Osteoblast (primary cell): ENCODE data around the gene BTBD17. TPM values are rescaled to one million over a fixed set of nuclear protein-coding genes. Genes with fewer than 3 reads are reported as not detected.

Experiments used
- DNase-seq: peaks from one replicate; pipeline ENCODE4 v3.0.0; 2011; ENCODE audit warnings: low spot score, mixed read lengths; ENCODE audit not compliant: insufficient read length; ENCODE audit errors: missing footprints
- H2AFZ ChIP-seq: 2 replicates; pipeline ENCODE4 v1.6.0; 2011; ENCODE audit warnings: mild to moderate bottlenecking, low read length
- H3K27ac ChIP-seq: 2 replicates; pipeline ENCODE4 v1.5.1; 2011; ENCODE audit warnings: mild to moderate bottlenecking, low read depth, low read length, moderate library complexity
- H3K27me3 ChIP-seq: 2 replicates; pipeline ENCODE4 v1.6.0; 2012; ENCODE audit warnings: mild to moderate bottlenecking, control low read depth, inconsistent platforms, low read length, moderate library complexity; ENCODE audit not compliant: insufficient read depth
- H3K36me3 ChIP-seq: 2 replicates; pipeline ENCODE4 v1.5.1; 2011; ENCODE audit warnings: mild to moderate bottlenecking, low read length, control low read depth, moderate library complexity; ENCODE audit not compliant: insufficient read depth
- H3K4me1 ChIP-seq: 2 replicates; pipeline ENCODE4 v1.5.1; 2011; ENCODE audit warnings: mild to moderate bottlenecking, low read length, control low read depth, moderate library complexity; ENCODE audit not compliant: insufficient read depth
- H3K4me2 ChIP-seq: 2 replicates; pipeline ENCODE4 v1.6.0; 2011; ENCODE audit warnings: mild to moderate bottlenecking, low read length; ENCODE audit not compliant: insufficient read depth
- H3K4me3 ChIP-seq: fragments of 200-600 bp; sonication (generic); 3 replicates; pipeline ENCODE4 v1.5.1; 2012; ENCODE audit warnings: mild to moderate bottlenecking, low read length, inconsistent platforms; ENCODE audit not compliant: insufficient read depth
- H3K79me2 ChIP-seq: 2 replicates; pipeline ENCODE4 v1.6.0; 2012; ENCODE audit warnings: mild to moderate bottlenecking, low read length, control low read depth, inconsistent platforms; ENCODE audit not compliant: insufficient read depth
- H3K9me3 ChIP-seq: 2 replicates; pipeline ENCODE4 v1.5.1; 2011; ENCODE audit warnings: low read depth, low read length, control low read depth
- H4K20me1 ChIP-seq: 2 replicates; pipeline ENCODE4 v1.6.0; 2012; ENCODE audit warnings: mild to moderate bottlenecking, low read length, control low read depth; ENCODE audit not compliant: insufficient read depth
- CTCF ChIP-seq: IDR thresholded peaks from 2 replicates; pipeline ENCODE4 v1.5.1; 2011; ENCODE audit warnings: mild to moderate bottlenecking, low read depth, low read length, moderate library complexity; ENCODE audit errors: extremely low read depth
- total RNA-seq: library from RNA; depleted of rRNA; stranded (reverse); fragments of >200 nt; gene quantifications from 2 replicates; pipeline ENCODE4 v1.2.3, GENCODE V29; 2012

Gene BTBD17
- total RNA-seq, 1 donor = not detected

GRCh38 chr17:74380959-74381808 lies 19.5 kb upstream of the BTBD17 start:
- Histone ChIP-seq H3K9me3 (no peaks in the 10 kb centered on the region), H3K27me3 (peaks cover 3% of the 10 kb centered on the region), H3K79me2 (no peaks in the 10 kb centered on the region), H4K20me1 (no peaks in the 10 kb centered on the region), H3K36me3 (no peaks in the 10 kb centered on the region), H3K4me3 (no peak overlapping the region), H3K4me1 (peaks cover 5% of the 10 kb centered on the region), H3K4me2 (no peak overlapping the region), H3K27ac (no peak overlapping the region), H2AFZ (no peak overlapping the region)
- DNase-seq = peak; percentile 48
- no peak for TF ChIP-seq CTCF

GRCh38 chr17:74380086-74380958 lies 18.7 kb upstream of the BTBD17 start:
- Histone ChIP-seq H3K27me3 (peaks cover 3% of the 10 kb centered on the region), H3K9me3 (no peaks in the 10 kb centered on the region), H3K4me1 (peaks cover 4% of the 10 kb centered on the region), H3K79me2 (no peaks in the 10 kb centered on the region), H2AFZ (no peak overlapping the region), H3K27ac (no peak overlapping the region), H4K20me1 (no peaks in the 10 kb centered on the region), H3K36me3 (no peaks in the 10 kb centered on the region), H3K4me3 (no peak overlapping the region), H3K4me2 (no peak overlapping the region)
- peak; percentile 75 for DNase-seq
- no peak for TF ChIP-seq CTCF

- H3K79me2 ChIP-seq = no peaks in the 10 kb centered on the region
- H3K27me3 ChIP-seq = peaks cover 3% of the 10 kb centered on the region
- no peaks in the 10 kb centered on the region for H3K9me3 ChIP-seq
- DNase-seq = peak; percentile 99
- peak overlapping the region; percentile 59 for H2AFZ ChIP-seq
- H3K36me3 ChIP-seq = no peaks in the 10 kb centered on the region
- H3K4me2 ChIP-seq = peak overlapping the region; percentile 60
- no peak overlapping the region for H3K27ac ChIP-seq
- no peak overlapping the region for H3K4me3 ChIP-seq
- TF ChIP-seq CTCF = peak; percentile 77
- peaks cover 4% of the 10 kb centered on the region for H3K4me1 ChIP-seq
- no peaks in the 10 kb centered on the region for H4K20me1 ChIP-seq
Measured at GRCh38 chr17:74379495-74380085, 17.9 kb upstream of the BTBD17 start.
